Renal pelvis (tissue), 4 donors: ENCODE measurements around the gene FHOD1. TPM values are rescaled to one million over a fixed set of nuclear protein-coding genes. Genes with fewer than 3 reads are reported as not detected.

ENCODE experiments used
- DNase-seq: peaks from one replicate; pipeline ENCODE4 v3.0.0-alpha.2; 2013
- polyA plus RNA-seq, 3 donors: library from polyadenylated mRNA; unstranded; fragments of 120-200 nt; gene quantifications; one replicate each; pipeline ENCODE4 v1.2.1, GENCODE V29; 2013; ENCODE audit not compliant: insufficient read length in 3 of 3

Gene FHOD1
- polyA plus RNA-seq, 3 donors, result 45.1 to 48.9 (median 47.5) TPM

- DNase-seq, result no peak
These were observed 37.0 kb downstream of the FHOD1 start for GRCh38 chr16:67210069-67210937.

- no peak for DNase-seq
These were observed 37.7 kb downstream of the FHOD1 start for GRCh38 chr16:67209565-67209964.

- DNase-seq, result no peak
These were observed 39.0 kb downstream of the FHOD1 start for GRCh38 chr16:67208154-67208896.

- no peak for DNase-seq
These were observed 39.8 kb downstream of the FHOD1 start for GRCh38 chr16:67207249-67208091.

GRCh38 chr16:67206838-67207248, 40.4 kb downstream of the FHOD1 start:
- no peak for DNase-seq

- no peak for DNase-seq
These were observed 41.0 kb downstream of the FHOD1 start for GRCh38 chr16:67206129-67206837.

- no peak for DNase-seq
These were observed 43.2 kb downstream of the FHOD1 start for GRCh38 chr16:67204076-67204475.

- no peak for DNase-seq
These were observed 44.3 kb downstream of the FHOD1 start for GRCh38 chr16:67202956-67203493.

- no peak for DNase-seq
These were observed 44.9 kb downstream of the FHOD1 start for GRCh38 chr16:67202426-67202825.

GRCh38 chr16:67201411-67202345, 45.6 kb downstream of the FHOD1 start:
- DNase-seq, result no peak

GRCh38 chr16:67200491-67200890, 46.8 kb downstream of the FHOD1 start:
- no peak for DNase-seq

- DNase-seq, result no peak
These were observed 47.5 kb downstream of the FHOD1 start for GRCh38 chr16:67199808-67200198.

- DNase-seq, result no peak
These were observed 48.1 kb downstream of the FHOD1 start, which contains the start of gene ELMO3 for GRCh38 chr16:67199011-67199807. ELMO3 (plus strand) TSS chr16:67199131; CDS start chr16:67199327, 196 bp downstream.

GRCh38 chr16:67198238-67198734, 49.0 kb downstream of the FHOD1 start:
- DNase-seq, result no peak

- no peak for DNase-seq
These were observed 49.6 kb downstream of the FHOD1 start for GRCh38 chr16:67197704-67198103.

GRCh38 chr16:67196881-67197280, 50.4 kb downstream of the FHOD1 start:
- DNase-seq, result no peak

GRCh38 chr16:67195676-67196075, 51.6 kb downstream of the FHOD1 start:
- no peak for DNase-seq

GRCh38 chr16:67194260-67194659, 53.0 kb downstream of the FHOD1 start:
- DNase-seq, result no peak

- no peak for DNase-seq
These were observed 53.7 kb downstream of the FHOD1 start for GRCh38 chr16:67193536-67193935.
